HCT116 (cell line): Measurements from ENCODE around the gene RNASE8. TPM values are rescaled to one million over a fixed set of nuclear protein-coding genes. Genes with fewer than 3 reads are reported as not detected.

Experiments used
- ATAC-seq: fragments of 200-7000 bp; cut with Tn5 transposase; 2 replicates; pipeline ENCODE4 v1.9.1; 2020; ENCODE audit warnings: mild to moderate bottlenecking, moderate library complexity
- BruUV-seq: library from RNA; stranded (reverse); fragments of 400-500 nt; replicated peaks from 2 replicates; lab custom pipeline; 2021; lab: Mats Ljungman, UMichigan
- CTCF ChIA-PET: fragments of 300-600 bp; sonication (Branson Sonifier 250); formaldehyde crosslinking; loops from one replicate; lab custom pipeline; 2021; ENCODE audit warnings: antibody characterized with exemption; lab: Charles Lee
- POLR2A ChIA-PET: fragments of 300-600, 350-600 bp; sonication (Branson Sonifier 250); formaldehyde crosslinking; loops from one replicate; lab custom pipeline; 2021; ENCODE audit warnings: antibody characterized with exemption; lab: Charles Lee
- RAD21 ChIA-PET, 2 experiments: fragments of 300-600 bp; sonication (Branson Sonifier 250); formaldehyde crosslinking; loops; one replicate each; lab custom pipeline; 2023; ENCODE audit warnings: low total read pairs in 2 of 2; ENCODE audit not compliant: uncharacterized antibody in 2 of 2, unreplicated experiment in 2 of 2, low non-redundant PET in 1 of 2; lab: Charles Lee
- DNase-seq: peaks from one replicate; pipeline ENCODE4 v3.0.0-alpha.2; 2010; ENCODE audit warnings: low read depth, low spot score
- H2AFZ ChIP-seq: fragments of 200-600 bp; shearing (Covaris generic), sonication (generic); 2 replicates; pipeline ENCODE4 v1.6.1; 2017; ENCODE audit warnings: low read depth, mixed run types, mixed read lengths, antibody characterized with exemption, low read length; ENCODE audit not compliant: poor library complexity, severe bottlenecking
- H3K27ac ChIP-seq: 2 replicates; pipeline ENCODE4 v1.5.1; 2012; ENCODE audit warnings: low read depth, low read length
- H3K27me3 ChIP-seq: fragments of 200-600 bp; sonication (generic); 2 replicates; pipeline ENCODE4 v1.6.1; 2016; ENCODE audit warnings: mixed run types, low read length, mixed read lengths; ENCODE audit not compliant: insufficient read depth
- H3K36me3 ChIP-seq, 2 experiments: fragments of 200-500 bp in 1 of 2; fragments of 200-600 bp in 1 of 2; sonication (Bioruptor generic) in 1 of 2; sonication (generic) in 1 of 2; 2 replicates each; pipeline versions ENCODE4 v1.5.1 to v1.6.1; 2014 to 2016; ENCODE audit warnings: low read length in 2 of 2, inconsistent platforms in 1 of 2, mixed read lengths in 1 of 2, mixed run types in 1 of 2; ENCODE audit not compliant: insufficient read depth in 2 of 2, control insufficient read depth in 1 of 2
- H3K4me1 ChIP-seq, 2 experiments: fragments of 200-600 bp in 1 of 2; sonication (generic) in 1 of 2; 2 replicates each; pipeline versions ENCODE4 v1.5.1 to v1.6.1; 2012 to 2017; ENCODE audit warnings: low read length in 2 of 2, inconsistent platforms in 1 of 2, mild to moderate bottlenecking in 1 of 2, mixed read lengths in 1 of 2, mixed run types in 1 of 2, moderate library complexity in 1 of 2; ENCODE audit not compliant: insufficient read depth in 2 of 2, control insufficient read depth in 1 of 2
- H3K4me2 ChIP-seq: fragments of 200-600 bp; sonication (generic); 2 replicates; pipeline ENCODE4 v1.6.1; 2017; ENCODE audit warnings: mixed run types, low read length, mixed read lengths
- H3K4me3 ChIP-seq, 2 experiments: fragments of 200-600 bp in 1 of 2; sonication (generic) in 1 of 2; replicated peaks in 1 of 2; 2 replicates each; pipeline ENCODE4 v1.5.1; 2011 to 2016; ENCODE audit warnings: low read length in 2 of 2, control low read depth in 1 of 2, low read depth in 1 of 2, mild to moderate bottlenecking in 1 of 2, mixed read lengths in 1 of 2, mixed run types in 1 of 2
- H3K79me2 ChIP-seq: fragments of 200-600 bp; sonication (generic); 2 replicates; pipeline ENCODE4 v1.6.1; 2017; ENCODE audit warnings: mild to moderate bottlenecking, mixed run types, low read length, moderate library complexity, mixed read lengths; ENCODE audit not compliant: insufficient read depth
- H3K9ac ChIP-seq: fragments of 200-600 bp; sonication (generic); 2 replicates; pipeline ENCODE4 v1.6.1; 2016; ENCODE audit warnings: low read length, mixed read lengths
- H3K9me2 ChIP-seq: fragments of 200-600 bp; sonication (generic), shearing (Covaris generic); 2 replicates; pipeline ENCODE4 v1.6.1; 2017; ENCODE audit warnings: mixed run types, mild to moderate bottlenecking, moderate library complexity; ENCODE audit not compliant: insufficient read depth
- H3K9me3 ChIP-seq, 2 experiments: fragments of 200-500 bp in 1 of 2; fragments of 200-600 bp in 1 of 2; sonication (Bioruptor generic) in 1 of 2; sonication (generic) in 1 of 2; 2 replicates each; pipeline ENCODE4 v1.6.1; 2014 to 2017; ENCODE audit warnings: low read length in 2 of 2, mixed read lengths in 2 of 2, inconsistent platforms in 1 of 2, low read depth in 1 of 2, mild to moderate bottlenecking in 1 of 2, mixed run types in 1 of 2, moderate library complexity in 1 of 2; ENCODE audit not compliant: control insufficient read depth in 1 of 2, insufficient read depth in 1 of 2
- H4K20me1 ChIP-seq: fragments of 200-600 bp; sonication (generic), shearing (Covaris generic); 2 replicates; pipeline ENCODE4 v1.6.1; 2017; ENCODE audit warnings: mixed run types, mild to moderate bottlenecking, moderate library complexity; ENCODE audit not compliant: insufficient read depth
- CBX3 ChIP-seq: IDR thresholded peaks from 2 replicates; pipeline ENCODE4 v1.6.1; 2012; ENCODE audit warnings: low read depth
- CEBPB ChIP-seq: IDR thresholded peaks from 2 replicates; pipeline ENCODE4 v1.6.1; 2012; ENCODE audit warnings: low read depth
- EZH2 ChIP-seq: fragments of 200-600 bp; sonication (generic); IDR thresholded peaks from 2 replicates; pipeline ENCODE4 v1.6.1; 2017; ENCODE audit warnings: antibody characterized with exemption, mixed run types
- EZH2phosphoT487 ChIP-seq: fragments of 200-600 bp; IDR thresholded peaks from 2 replicates; pipeline ENCODE4 v1.6.1; 2018; ENCODE audit warnings: antibody characterized with exemption, borderline replicate concordance
- SP1 ChIP-seq: IDR thresholded peaks from 2 replicates; pipeline ENCODE4 v1.6.1; 2012; ENCODE audit warnings: low read depth
- intact Hi-C: fragments of 100-400 bp; cut with micrococcal nuclease; formaldehyde crosslinking; loops from 2 replicates; pipeline ENCODE4 v1.10.0; 2022
- total RNA-seq: library from RNA; stranded (reverse); gene quantifications from one replicate; pipeline ENCODE4 v1.2.1, GENCODE V29; 2021; ENCODE audit not compliant: unreplicated experiment

The RNASE8 gene
- total RNA-seq, 1 experiment from 2014 or later = not detected

- no peak overlapping the region for H3K27ac ChIP-seq
- no peak for ATAC-seq
- no peaks in the 10 kb centered on the region for H4K20me1 ChIP-seq
- H3K4me1 ChIP-seq = peaks cover 3 to 14% of the 10 kb centered on the region in 2 experiments; a peak in 3 of 4 replicates
- H3K9me3 ChIP-seq = no peaks in the 10 kb centered on the region
- no peaks in the 10 kb centered on the region for H3K79me2 ChIP-seq
- no peaks in the 10 kb centered on the region; a peak in 1 of 4 replicates for H3K36me3 ChIP-seq
- no peak for TF ChIP-seq EZH2
- TF ChIP-seq SP1 = no peak
- BruUV-seq = no TSS peak
- ChIA-PET CTCF (no interaction called here), RAD21 (no interaction called here), POLR2A (no interaction called here)
- H3K9ac ChIP-seq = no peak overlapping the region
- no peaks in the 10 kb centered on the region for H3K9me2 ChIP-seq
- no peak for DNase-seq
- H3K27me3 ChIP-seq = no peaks in the 10 kb centered on the region
- no peak overlapping the region for H2AFZ ChIP-seq
- H3K4me3 ChIP-seq = no peak overlapping the region
- no peak overlapping the region for H3K4me2 ChIP-seq
- intact Hi-C loops = no loop called here
Observed at GRCh38 chr14:21078726-21079125, 21.1 kb downstream of the RNASE8 start.

GRCh38 chr14:21081521-21082142, 24.0 kb downstream of the RNASE8 start:
- no peak for DNase-seq
- Histone ChIP-seq H3K27me3 (no peaks in the 10 kb centered on the region), H4K20me1 (no peaks in the 10 kb centered on the region), H3K9me3 (no peaks in the 10 kb centered on the region), H3K79me2 (no peaks in the 10 kb centered on the region), H3K36me3 (no peaks in the 10 kb centered on the region; a peak in 1 of 4 replicates), H3K4me2 (no peak overlapping the region), H3K4me1 (peaks cover 3 to 20% of the 10 kb centered on the region in 2 experiments; a peak in 3 of 4 replicates), H3K9me2 (no peaks in the 10 kb centered on the region), H3K27ac (no peak overlapping the region), H3K9ac (no peak overlapping the region), H2AFZ (no peak overlapping the region), H3K4me3 (no peak overlapping the region)
- ChIA-PET POLR2A (no interaction called here), RAD21 (no interaction called here), CTCF (no interaction called here)
- intact Hi-C loops = no loop called here
- ATAC-seq = no peak
- TF ChIP-seq CEBPB (no peak), CBX3 (no peak), EZH2phosphoT487 (no peak)
- no TSS peak for BruUV-seq
